H1 (cell line): ENCODE measurements around the gene ZGLP1. TPM values are rescaled to one million over a fixed set of nuclear protein-coding genes. Genes with fewer than 3 reads are reported as not detected.

Experiments used
- CTCF ChIA-PET: fragments of 300-600 bp; sonication (Branson Sonifier 250); formaldehyde crosslinking; loops from one replicate; lab custom pipeline; 2021; ENCODE audit not compliant: partially characterized antibody; lab: Charles Lee
- POLR2A ChIA-PET: fragments of 300-600 bp; sonication (Branson Sonifier 250); formaldehyde crosslinking; loops from one replicate; lab custom pipeline; 2021; ENCODE audit warnings: inconsistent platforms; ENCODE audit not compliant: partially characterized antibody; lab: Charles Lee
- DNase-seq, 2 experiments: peaks; one replicate each; pipeline versions ENCODE4 v3.0.0 to v3.0.0-alpha.2; 2010 to 2022; ENCODE audit warnings: low spot score in 2 of 2, low read depth in 1 of 2, mixed read lengths in 1 of 2
- FAIRE-seq: peaks from 2 replicates; lab custom pipeline; 2011; peaks lifted over from hg19 to GRCh38; lab: Jason Lieb, UNC
- H2AFZ ChIP-seq: 2 replicates; pipeline ENCODE4 v1.8.1; 2012; ENCODE audit warnings: low read length, inconsistent platforms
- H2AK5ac ChIP-seq: 2 replicates; pipeline ENCODE4 v1.6.1; 2013; ENCODE audit warnings: low read depth, low read length
- H2BK120ac ChIP-seq: replicated peaks from 2 replicates; pipeline ENCODE3; 2013; ENCODE audit warnings: low read depth, low read length, inconsistent platforms
- H2BK12ac ChIP-seq: 2 replicates; pipeline ENCODE4 v1.6.1; 2013; ENCODE audit warnings: low read depth, low read length
- H2BK15ac ChIP-seq: 2 replicates; pipeline ENCODE4 v1.6.1; 2013; ENCODE audit warnings: low read length
- H2BK20ac ChIP-seq: 2 replicates; pipeline ENCODE4 v1.6.1; 2013; ENCODE audit warnings: low read length
- H2BK5ac ChIP-seq: 2 replicates; pipeline ENCODE4 v1.6.1; 2013; ENCODE audit warnings: low read depth, low read length
- H3K14ac ChIP-seq: 2 replicates; pipeline ENCODE4 v1.6.1; 2013; ENCODE audit warnings: inconsistent platforms; ENCODE audit not compliant: insufficient read length
- H3K18ac ChIP-seq: 2 replicates; pipeline ENCODE4 v1.6.1; 2013; ENCODE audit warnings: low read length; ENCODE audit errors: extremely low read depth
- H3K23ac ChIP-seq: 2 replicates; pipeline ENCODE4 v1.6.1; 2013; ENCODE audit warnings: inconsistent platforms; ENCODE audit not compliant: insufficient read length
- H3K23me2 ChIP-seq: 2 replicates; pipeline ENCODE4 v1.6.1; 2013; ENCODE audit warnings: low read depth, low read length
- H3K27ac ChIP-seq: 2 replicates; pipeline ENCODE4 v1.6.1; 2011; ENCODE audit warnings: low read depth, low read length, inconsistent platforms
- H3K27me3 ChIP-seq, 4 experiments: replicated peaks in 1 of 4; 1 replicate in 1 of 4; 2 replicates in 3 of 4; pipeline versions ENCODE4 v1.6.1 to v1.8.1; 2011 to 2013; ENCODE audit warnings: low read length in 3 of 4, mild to moderate bottlenecking in 3 of 4, inconsistent platforms in 2 of 4, mixed read lengths in 2 of 4, moderate library complexity in 1 of 4; ENCODE audit not compliant: control insufficient read depth in 3 of 4, insufficient read depth in 3 of 4; ENCODE audit errors: extremely low read depth in 1 of 4
- H3K36me3 ChIP-seq, 4 experiments: 2 replicates each; pipeline versions ENCODE4 v1.6.1 to v1.8.1; 2011 to 2013; ENCODE audit warnings: mild to moderate bottlenecking in 4 of 4, low read length in 3 of 4, moderate library complexity in 2 of 4, control low read depth in 1 of 4, inconsistent platforms in 1 of 4; ENCODE audit not compliant: insufficient read depth in 4 of 4, control insufficient read depth in 2 of 4
- H3K4ac ChIP-seq: replicated peaks from 2 replicates; pipeline ENCODE3; 2013; ENCODE audit warnings: low read length, low read depth, mixed read lengths, inconsistent platforms; ENCODE audit not compliant: insufficient read length
- H3K4me1 ChIP-seq, 4 experiments: replicated peaks in 1 of 4; 1 replicate in 1 of 4; 2 replicates in 3 of 4; pipeline versions ENCODE4 v1.6.1 to v1.8.1; 2011 to 2013; ENCODE audit warnings: low read length in 3 of 4, inconsistent platforms in 2 of 4, mixed read lengths in 1 of 4; ENCODE audit not compliant: insufficient read depth in 4 of 4, control insufficient read depth in 3 of 4
- H3K4me2 ChIP-seq, 2 experiments: 2 replicates each; pipeline versions ENCODE4 v1.6.1 to v1.8.1; 2011 to 2013; ENCODE audit warnings: low read depth in 2 of 2, low read length in 2 of 2, control low read depth in 1 of 2, inconsistent platforms in 1 of 2, mild to moderate bottlenecking in 1 of 2; ENCODE audit not compliant: insufficient read depth in 1 of 2
- H3K4me3 ChIP-seq, 4 experiments: fragments of 200-600, 300-600 bp in 1 of 4; sonication (generic), shearing (Covaris generic), sonication (Bioruptor Twin) in 1 of 4; 2 replicates each; pipeline versions ENCODE4 v1.5.1 to v1.8.1; 2011 to 2016; ENCODE audit warnings: low read length in 4 of 4, low read depth in 3 of 4, control low read depth in 2 of 4, inconsistent platforms in 2 of 4, mild to moderate bottlenecking in 2 of 4, mixed read lengths in 1 of 4, moderate library complexity in 1 of 4; ENCODE audit not compliant: insufficient read depth in 2 of 4; ENCODE audit errors: extremely low read depth in 1 of 4
- H3K56ac ChIP-seq: replicated peaks from 2 replicates; pipeline ENCODE3; 2013; ENCODE audit warnings: low read depth, mild to moderate bottlenecking, mixed read lengths, low read length, inconsistent platforms; ENCODE audit not compliant: insufficient read length
- H3K79me1 ChIP-seq: 2 replicates; pipeline ENCODE4 v1.6.1; 2013; ENCODE audit warnings: low read depth, low read length, control low read depth
- H3K79me2 ChIP-seq, 2 experiments: 2 replicates each; pipeline versions ENCODE4 v1.6.1 to v1.8.1; 2012 to 2013; ENCODE audit warnings: low read length in 2 of 2, mild to moderate bottlenecking in 2 of 2, inconsistent platforms in 1 of 2; ENCODE audit not compliant: insufficient read depth in 2 of 2, control insufficient read depth in 1 of 2
- H3K9ac ChIP-seq, 4 experiments: replicated peaks in 1 of 4; 1 replicate in 1 of 4; 2 replicates in 3 of 4; pipeline versions ENCODE4 v1.6.1 to v1.8.1; 2011 to 2013; ENCODE audit warnings: low read depth in 3 of 4, low read length in 3 of 4, control low read depth in 2 of 4, mild to moderate bottlenecking in 2 of 4, moderate library complexity in 2 of 4, inconsistent platforms in 1 of 4; ENCODE audit errors: extremely low read depth in 1 of 4
- H3K9me3 ChIP-seq, 2 experiments: 2 replicates each; pipeline versions ENCODE4 v1.6.1 to v1.8.1; 2012 to 2013; ENCODE audit warnings: mild to moderate bottlenecking in 2 of 2, moderate library complexity in 2 of 2, control low read depth in 1 of 2, inconsistent platforms in 1 of 2, low read depth in 1 of 2, low read length in 1 of 2, mixed read lengths in 1 of 2; ENCODE audit not compliant: insufficient read depth in 2 of 2
- H4K20me1 ChIP-seq, 2 experiments: replicated peaks in 1 of 2; 2 replicates each; pipeline versions ENCODE3 to v1.8.1; 2011 to 2013; ENCODE audit warnings: inconsistent platforms in 2 of 2, low read length in 2 of 2, mild to moderate bottlenecking in 1 of 2; ENCODE audit not compliant: insufficient read depth in 2 of 2, control insufficient read depth in 1 of 2
- H4K5ac ChIP-seq: 2 replicates; pipeline ENCODE4 v1.6.1; 2013; ENCODE audit warnings: low read length, low read depth, mixed read lengths, inconsistent platforms; ENCODE audit not compliant: insufficient read length
- H4K8ac ChIP-seq: 2 replicates; pipeline ENCODE4 v1.8.0; 2013; ENCODE audit warnings: mild to moderate bottlenecking, moderate library complexity, low read length, inconsistent platforms; ENCODE audit not compliant: insufficient read depth; ENCODE audit errors: extremely low read depth
- H4K91ac ChIP-seq: replicated peaks from 2 replicates; pipeline ENCODE3; 2013; ENCODE audit warnings: low read length, mixed read lengths, inconsistent platforms; ENCODE audit not compliant: insufficient read length
- CTCF ChIP-seq, 3 experiments: IDR thresholded peaks; 1 replicate in 2 of 3; 2 replicates in 1 of 3; pipeline versions ENCODE4 v1.5.1 to v1.6.1; 2011; ENCODE audit warnings: low read length in 3 of 3, mild to moderate bottlenecking in 3 of 3, inconsistent platforms in 2 of 3, low read depth in 1 of 3, moderate library complexity in 1 of 3; ENCODE audit not compliant: insufficient read depth in 1 of 3; ENCODE audit errors: control extremely low read depth in 1 of 3
- EZH2 ChIP-seq: fragments of 200-600 bp; sonication (generic); IDR thresholded peaks from 2 replicates; pipeline ENCODE4 v1.7.1; 2012; ENCODE audit warnings: low read depth, mild to moderate bottlenecking, moderate library complexity, low read length, inconsistent platforms; ENCODE audit not compliant: severe bottlenecking
- NANOG ChIP-seq: IDR thresholded peaks from 2 replicates; pipeline ENCODE4 v1.6.1; 2011; ENCODE audit warnings: low read length, low read depth, mild to moderate bottlenecking, inconsistent platforms; ENCODE audit not compliant: insufficient read depth, poor library complexity, severe bottlenecking
- SIN3A ChIP-seq, 2 experiments: IDR thresholded peaks in 1 of 2; conservative IDR thresholded peaks in 1 of 2; 2 replicates each; pipeline ENCODE4 v1.6.1; 2011 to 2012; ENCODE audit warnings: low read length in 2 of 2, improper control_type of control experiment in 1 of 2, low read depth in 1 of 2, mild to moderate bottlenecking in 1 of 2
- TAF1 ChIP-seq: IDR thresholded peaks from 2 replicates; pipeline ENCODE4 v1.6.1; 2011; ENCODE audit warnings: mild to moderate bottlenecking, low read depth, low read length
- WGBS, 2 experiments: shearing (Covaris generic) in 1 of 2; methylation state at CpG; one replicate each; pipeline versions ENCODE4 v1.1.6 to v1.1.7; 2013 to 2015; ENCODE audit warnings: low lambda C conversion rate in 2 of 2, mixed read lengths in 2 of 2, inconsistent platforms in 1 of 2, low coverage in 1 of 2, missing lambda C conversion rate in 1 of 2; ENCODE audit not compliant: insufficient replicate concordance in 2 of 2, insufficient coverage in 1 of 2, insufficient read length in 1 of 2; ENCODE audit errors: extremely low coverage in 1 of 2, missing lambda C conversion rate in 1 of 2; 5-methylcytosine and 5-hydroxymethylcytosine counted together
- polyA plus RNA-seq, 7 experiments: library from polyadenylated mRNA; depleted of rRNA in 3 of 7; stranded (reverse) in 5 of 7; unstranded in 2 of 7; fragments of >200 nt in 5 of 7; fragments of 200-250 nt in 2 of 7; gene quantifications; 1 replicate in 5 of 7; 2 replicates in 1 of 7; 4 replicates in 1 of 7; pipeline versions ENCODE4 v1.2.1 to v1.2.3, GENCODE V29; 2011 to 2013; ENCODE audit warnings: missing spikeins in 2 of 7, mixed read lengths in 2 of 7
- total RNA-seq: library from RNA; stranded (reverse); fragmentation: NEBNext Ultra II Directional; extraction: Animal tissue kit (Norgen Biotek cat#: 25700); gene quantifications from 2 replicates; pipeline ENCODE4 v1.2.1, GENCODE V29; 2021
- TF ChIP-seq, protein P1 (sequence below): IDR thresholded peaks from 2 replicates; pipeline ENCODE4 v1.6.1; 2011; ENCODE audit warnings: low read length, improper control_type of control experiment

The ZGLP1 gene
- total and polyA plus RNA-seq, 2 of the 8 experiments (the other 6 are each of a cell fraction or from before 2014, with no cell fraction given): 4.2 to 5.1 TPM

- DNase-seq (peak in 1 of 2 experiments; percentile 93), FAIRE-seq (no peak)
- no peak overlapping the region for H2BK5ac ChIP-seq
- H3K23me2 ChIP-seq: peaks cover 31% of the 10 kb centered on the region; the same call in 1 of the 2 replicates
- peaks cover 0 to 20% of the 10 kb centered on the region in 2 experiments for H4K20me1 ChIP-seq
- peak overlapping the region; percentile 81 to 100 for H3K4me2 ChIP-seq
- no peak overlapping the region for H3K56ac ChIP-seq
- no peak overlapping the region; the same call in 1 of the 2 replicates for H2AFZ ChIP-seq
- H3K36me3 ChIP-seq: no peaks in the 10 kb centered on the region
- H2BK120ac ChIP-seq: no peak overlapping the region
- H4K5ac ChIP-seq: no peak overlapping the region
- H3K79me1 ChIP-seq: no peaks in the 10 kb centered on the region
- H4K91ac ChIP-seq: no peak overlapping the region
- H3K9ac ChIP-seq: no peak overlapping the region
- H2AK5ac ChIP-seq: no peak overlapping the region
- 1% methylated on average over 38 of the region's 50 CpGs; no CpG with 5 or more reads in 1 of the 2 experiments for WGBS, 2 experiments
- H3K9me3 ChIP-seq: no peaks in the 10 kb centered on the region
- no peak overlapping the region for H3K4ac ChIP-seq
- peaks cover 0 to 43% (median 22%) of the 10 kb centered on the region in 4 experiments; a peak in 6 of 7 replicates for H3K4me1 ChIP-seq
- H4K8ac ChIP-seq: peak overlapping the region; percentile 72
- H3K79me2 ChIP-seq: no peaks in the 10 kb centered on the region
- no peak overlapping the region for H2BK12ac ChIP-seq
- H2BK20ac ChIP-seq: no peak overlapping the region
- H2BK15ac ChIP-seq: no peak overlapping the region
- H3K27ac ChIP-seq: no peak overlapping the region
- no peak overlapping the region for H3K23ac ChIP-seq
- H3K4me3 ChIP-seq: peak overlapping the region; percentile 38 to 67 (median 60)
- no peak overlapping the region; the same call in 1 of the 2 replicates for H3K18ac ChIP-seq
- POLR2A ChIA-PET: interaction anchor here (0.8 to 3.4 kb wide), 16 partner anchors 9 to 113 kb away, joined by 3 to 15 read pairs (median 4); partner anchors contain the start of genes FDX2, ICAM1, MRPL4 and RAVER1
- H3K14ac ChIP-seq: no peak overlapping the region
- CTCF ChIA-PET: interaction anchor here (0.8 to 11.6 kb wide), 17 partner anchors 9 to 203 kb away, joined by 3 to 94 read pairs (median 5); partner anchors contain the start of genes CDC37, ICAM1, RAVER1 and ZGLP1
- H3K27me3 ChIP-seq: peaks cover 52 to 74% (median 64%) of the 10 kb centered on the region in 4 experiments
- TF ChIP-seq, protein P1, sequence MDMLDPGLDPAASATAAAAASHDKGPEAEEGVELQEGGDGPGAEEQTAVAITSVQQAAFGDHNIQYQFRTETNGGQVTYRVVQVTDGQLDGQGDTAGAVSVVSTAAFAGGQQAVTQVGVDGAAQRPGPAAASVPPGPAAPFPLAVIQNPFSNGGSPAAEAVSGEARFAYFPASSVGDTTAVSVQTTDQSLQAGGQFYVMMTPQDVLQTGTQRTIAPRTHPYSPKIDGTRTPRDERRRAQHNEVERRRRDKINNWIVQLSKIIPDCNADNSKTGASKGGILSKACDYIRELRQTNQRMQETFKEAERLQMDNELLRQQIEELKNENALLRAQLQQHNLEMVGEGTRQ: peak; percentile 65
- no peak for TF ChIP-seq EZH2
- TF ChIP-seq CTCF (IDR thresholded peaks at IDR 0.05; ENCODE audit: control extremely low read depth in 1 of 3, insufficient read depth in 1 of 3, low read depth in 1 of 3, low read length in 3 of 3): no peak
- peak in 1 of 2 experiments; percentile 68; a peak in 2 of 4 replicates for TF ChIP-seq SIN3A (conservative IDR thresholded peaks at IDR 0.05 in 1 of 2, IDR thresholded peaks at IDR 0.05 in 1 of 2; ENCODE audit: low read depth in 1 of 2, low read length in 2 of 2)
- TF ChIP-seq NANOG: no peak
- 0 out of 2 replicates have a peak, but pooled peaks have one; percentile 31 for TF ChIP-seq TAF1
Observed at GRCh38 chr19:10289167-10289835, 20.3 kb downstream of the ZGLP1 start.
